GM12891 (cell line): ENCODE data around the gene CLUH.

ENCODE experiments used
- POLR2A ChIP-seq: IDR thresholded peaks from 2 replicates; pipeline ENCODE4 v1.6.1; 2011; ENCODE audit warnings: low read depth, low read length, control low read depth
- POLR2AphosphoS5 ChIP-seq: IDR thresholded peaks from 2 replicates; pipeline ENCODE4 v1.6.1; 2011; ENCODE audit warnings: low read depth, low read length, control low read depth
- TAF1 ChIP-seq: IDR thresholded peaks from 2 replicates; pipeline ENCODE4 v1.6.1; 2011; ENCODE audit warnings: low read depth, low read length, control low read depth

GRCh38 chr17:2704890-2705248 is 6.7 kb downstream of the CLUH start:
- no peak for TF ChIP-seq POLR2A
- TF ChIP-seq POLR2AphosphoS5: no peak
- TF ChIP-seq TAF1: no peak
